Stimulated activated CD4-positive, alpha-beta T cell treated with anti-CD3 and anti-CD28 coated beads, Interleukin-4, amount 100 ng/mL, for 4 hours (primary cell): Measurements from ENCODE around the gene GABRR1.
"Not testable (repeated sequence)": the region's sequence is repeated elsewhere in the genome, so short reads cannot be mapped to it uniquely, and the experiment has no call there.

ENCODE experiments used
- DNase-seq, 2 experiments: peaks; one replicate each; pipeline ENCODE4 v3.0.0-alpha.2; 2020

Gene GABRR1

GRCh38 chr6:89217299-89217910 is at the start of gene GABRR1:
TSS of gene GABRR1 (minus strand) at chr6:89217358. CDS start at chr6:89217322, 36 bp downstream.
- DNase-seq = no peak

- DNase-seq = no peak
Measured at GRCh38 chr6:89264296-89264695, 47.1 kb upstream of the GABRR1 start.

GRCh38 chr6:89260832-89261231 is 43.7 kb upstream of the GABRR1 start:
- no peak for DNase-seq

DNA sequence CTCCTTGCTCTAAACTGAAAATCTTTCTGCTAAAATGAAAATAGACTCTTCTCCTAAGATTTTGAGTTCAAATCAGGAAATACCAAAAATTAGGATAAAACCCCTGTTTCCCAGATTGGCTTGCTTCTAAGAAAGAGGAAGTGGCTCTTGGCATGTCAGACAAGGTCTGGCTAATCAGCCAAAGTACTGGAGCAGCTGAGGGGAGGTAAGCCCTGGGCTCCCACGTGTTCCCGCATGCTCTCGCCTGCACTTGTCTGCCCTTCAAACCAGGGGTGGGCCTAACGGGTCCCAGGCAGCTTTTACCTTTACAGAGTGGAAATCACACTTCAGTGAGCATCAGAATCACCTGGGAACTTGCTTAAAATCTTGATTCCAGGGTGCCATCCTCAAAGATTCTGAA is 43.2 kb upstream of the GABRR1 start:
- no peak for DNase-seq

DNA sequence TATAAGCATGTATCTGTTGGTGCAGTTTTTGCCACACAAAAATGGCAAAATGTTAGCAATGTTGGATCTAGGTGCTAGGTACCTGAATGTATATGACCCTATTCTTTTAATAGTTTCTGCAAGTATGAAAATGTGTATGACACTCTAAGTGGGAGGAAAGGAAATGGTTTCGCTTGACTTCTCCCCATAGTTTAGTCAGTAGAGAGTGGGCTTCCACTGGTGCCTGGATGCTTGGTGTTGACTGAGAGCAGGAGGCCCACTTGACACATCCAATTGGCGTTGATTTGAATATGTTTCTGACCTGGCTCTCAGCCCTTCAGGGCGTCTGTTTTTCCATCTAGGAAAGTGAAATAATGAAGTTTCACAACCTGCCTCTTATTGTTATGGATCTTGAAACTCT is 41.8 kb upstream of the GABRR1 start:
- DNase-seq = no peak

DNA sequence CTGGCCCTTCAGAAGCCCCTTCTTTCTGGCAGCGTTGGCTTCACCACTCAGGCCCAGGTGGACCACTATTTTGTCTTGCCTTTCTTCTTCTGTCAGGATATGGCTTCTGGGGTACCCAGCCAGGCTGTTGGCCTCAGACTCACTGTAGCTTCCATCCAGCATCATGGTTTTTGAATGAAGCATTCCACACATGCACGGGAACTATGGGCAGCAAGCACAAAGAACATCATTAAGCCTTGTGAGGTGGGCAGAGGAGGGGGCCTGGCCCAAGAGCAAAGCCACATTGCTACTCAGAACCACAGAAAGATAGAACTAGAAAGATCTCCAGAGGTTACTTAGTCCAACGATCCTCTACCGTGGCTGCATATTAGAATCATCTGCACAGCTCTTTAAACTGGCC is 40.6 kb upstream of the GABRR1 start:
- DNase-seq = no peak

GRCh38 chr6:89257346-89257745 is 40.2 kb upstream of the GABRR1 start:
- DNase-seq = no peak

DNA sequence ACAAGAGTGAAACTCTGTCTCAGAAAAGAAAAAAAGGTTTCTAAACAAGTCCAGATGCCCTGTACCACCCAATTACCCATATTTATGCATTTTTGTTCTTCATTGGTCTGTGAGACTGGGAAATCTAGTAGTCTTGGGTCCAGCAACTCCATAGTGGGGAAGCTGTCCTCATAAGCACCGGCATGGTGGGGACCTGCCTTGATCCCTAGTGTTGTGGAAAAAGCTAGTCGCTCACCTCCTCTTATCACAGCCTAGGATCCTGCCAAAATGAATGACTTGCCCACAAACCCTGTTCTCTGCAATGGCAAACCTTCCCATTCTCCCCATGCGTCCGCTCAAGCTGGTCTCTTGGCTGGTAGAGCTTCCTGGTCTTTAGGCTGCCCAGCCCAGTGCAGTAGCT is 38.3 kb upstream of the GABRR1 start:
- no peak for DNase-seq

DNA sequence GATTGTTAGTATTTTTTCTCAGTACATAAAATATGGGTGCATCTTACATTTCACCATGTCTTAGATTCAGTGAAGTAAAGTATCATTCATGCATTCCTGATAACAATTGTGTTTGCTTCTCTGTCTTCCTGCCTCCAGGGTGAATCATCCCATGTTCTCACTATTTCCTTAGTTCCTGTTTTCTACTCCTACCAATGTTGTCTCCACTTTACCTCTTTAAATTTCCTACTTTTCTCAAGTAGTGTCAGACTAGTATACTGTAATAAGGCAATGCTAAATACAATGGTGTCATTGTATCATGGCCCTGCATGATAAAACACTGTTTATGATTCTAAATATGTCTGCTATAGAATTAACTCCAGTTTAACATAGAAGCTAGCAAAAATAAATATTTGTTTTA is 37.4 kb upstream of the GABRR1 start:
- no peak for DNase-seq

GRCh38 chr6:89252907-89253306 is 35.7 kb upstream of the GABRR1 start:
- no peak for DNase-seq

DNA sequence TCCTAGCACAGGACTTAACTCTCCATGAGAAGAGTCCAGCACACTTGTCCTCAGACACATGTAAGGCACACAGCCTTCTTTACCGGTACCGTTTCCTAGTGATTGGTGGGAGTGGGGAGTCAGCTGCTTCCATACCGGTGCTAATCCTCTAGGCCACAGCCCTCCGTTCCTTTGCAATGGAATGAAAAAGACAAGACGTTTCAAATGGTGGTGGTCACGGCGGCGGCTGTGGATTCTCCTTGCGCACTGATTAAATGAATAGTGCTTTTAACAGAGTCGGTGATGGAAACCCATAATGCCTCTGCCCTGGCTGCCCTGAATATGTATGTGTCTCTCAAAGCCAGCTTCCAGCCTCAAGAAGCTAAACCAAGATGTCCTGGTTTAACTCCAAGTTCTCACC is 34.8 kb upstream of the GABRR1 start:
- no peak for DNase-seq

- DNase-seq = no peak
Measured at GRCh38 chr6:89251170-89251569, 34.0 kb upstream of the GABRR1 start.

- no peak for DNase-seq
Measured at GRCh38 chr6:89250239-89250638, 33.1 kb upstream of the GABRR1 start.

DNA sequence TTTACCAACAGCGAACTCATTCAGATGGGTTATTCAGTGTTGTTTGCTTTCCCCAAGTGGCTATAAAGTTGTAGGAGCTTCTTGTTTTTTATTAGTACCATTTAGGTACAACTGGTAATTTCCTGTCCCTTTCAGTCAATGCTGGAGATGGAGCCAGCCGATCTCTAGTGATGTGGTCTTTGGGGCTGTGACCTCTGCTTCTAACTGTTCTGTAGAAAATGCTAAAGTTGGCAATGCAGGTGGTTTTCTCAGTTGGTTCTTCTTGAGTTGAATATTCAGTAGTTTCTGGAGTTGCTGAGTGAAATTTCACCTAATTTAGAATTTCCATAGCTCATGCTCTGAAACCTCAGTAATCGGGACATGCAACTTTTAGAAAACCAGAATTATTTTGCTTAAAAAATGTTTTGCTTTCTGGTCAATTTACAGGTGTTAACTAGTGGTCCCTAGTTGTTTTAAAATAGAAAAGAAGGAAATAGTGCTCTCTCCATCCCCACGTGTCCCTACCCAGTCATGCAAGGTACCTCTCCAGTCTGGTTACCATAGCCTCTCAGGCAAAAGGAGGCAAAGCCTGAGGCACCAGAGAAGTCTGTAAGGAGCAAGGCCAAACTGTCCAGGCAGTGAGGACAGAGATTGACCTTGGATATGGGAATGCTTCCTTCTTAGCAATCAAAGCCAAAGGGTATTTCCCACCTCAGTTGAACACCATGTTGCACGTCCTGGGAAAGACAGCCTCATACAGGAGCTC is 27.3 kb upstream of the GABRR1 start:
- no peak for DNase-seq

GRCh38 chr6:89243331-89243629 is 26.1 kb upstream of the GABRR1 start:
- DNase-seq = no peak

DNA sequence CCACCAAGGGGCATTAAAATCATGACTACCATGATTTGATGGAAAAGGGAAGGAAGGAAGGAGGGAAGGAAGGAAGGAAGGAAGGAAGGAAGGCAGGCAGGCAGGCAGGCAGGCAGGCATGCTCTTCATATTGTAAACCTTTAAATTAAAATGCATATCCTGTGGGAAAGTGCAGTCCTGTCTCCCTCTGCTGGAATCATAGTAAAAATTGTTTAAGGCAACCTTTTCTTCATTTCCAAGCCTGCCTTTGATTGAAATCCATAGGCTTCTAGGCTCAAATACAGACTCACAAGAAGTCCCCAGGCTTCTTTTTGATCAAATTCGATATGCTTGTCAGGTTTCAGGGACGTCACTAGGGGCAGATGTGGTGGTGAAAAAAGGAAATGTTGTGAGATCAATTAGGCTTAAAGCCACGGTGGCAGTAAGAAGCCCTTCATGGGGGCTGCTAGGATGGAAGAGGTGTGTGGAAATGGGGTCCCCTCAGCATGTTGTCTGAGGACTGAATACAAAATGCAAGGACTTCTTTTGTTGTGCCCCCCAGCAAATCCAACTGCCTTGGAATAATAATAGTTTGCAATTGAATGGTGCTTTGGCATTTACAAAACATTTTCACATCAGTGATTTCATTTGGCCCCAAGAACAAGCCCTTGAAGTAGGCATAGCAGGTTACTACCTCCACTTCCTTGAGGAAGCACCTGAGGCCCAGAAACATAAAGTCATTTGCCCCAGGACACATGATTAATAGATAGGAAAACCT is 25.6 kb upstream of the GABRR1 start:
- no peak for DNase-seq

- no peak for DNase-seq
Measured at GRCh38 chr6:89239338-89239737, 22.2 kb upstream of the GABRR1 start.

DNA sequence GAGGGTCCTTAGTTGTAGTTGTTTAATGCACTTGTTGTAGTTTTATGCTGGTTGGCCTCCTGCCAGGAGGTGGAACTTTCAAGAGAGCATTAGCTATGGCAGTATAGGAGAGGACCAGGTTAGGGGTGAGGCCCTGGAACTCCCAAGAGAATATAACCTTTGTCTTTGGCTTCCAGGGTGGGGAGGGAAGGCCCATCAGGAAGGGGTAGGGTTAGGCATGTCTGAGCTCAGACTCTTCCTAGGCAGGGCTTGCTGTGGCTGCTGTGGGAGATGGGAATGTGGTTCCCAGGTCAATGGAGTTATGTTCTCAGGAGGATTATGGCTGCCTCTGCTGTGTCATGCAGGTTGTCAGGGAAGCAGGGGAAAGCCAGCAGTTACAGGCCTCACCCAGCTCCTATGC is 20.0 kb upstream of the GABRR1 start:
- DNase-seq = no peak

- not testable (repeated sequence) for DNase-seq
Measured at GRCh38 chr6:89233605-89234004, 16.4 kb upstream of the GABRR1 start.

GRCh38 chr6:89222712-89223039 is 5.5 kb upstream of the GABRR1 start:
- DNase-seq = no peak

DNA sequence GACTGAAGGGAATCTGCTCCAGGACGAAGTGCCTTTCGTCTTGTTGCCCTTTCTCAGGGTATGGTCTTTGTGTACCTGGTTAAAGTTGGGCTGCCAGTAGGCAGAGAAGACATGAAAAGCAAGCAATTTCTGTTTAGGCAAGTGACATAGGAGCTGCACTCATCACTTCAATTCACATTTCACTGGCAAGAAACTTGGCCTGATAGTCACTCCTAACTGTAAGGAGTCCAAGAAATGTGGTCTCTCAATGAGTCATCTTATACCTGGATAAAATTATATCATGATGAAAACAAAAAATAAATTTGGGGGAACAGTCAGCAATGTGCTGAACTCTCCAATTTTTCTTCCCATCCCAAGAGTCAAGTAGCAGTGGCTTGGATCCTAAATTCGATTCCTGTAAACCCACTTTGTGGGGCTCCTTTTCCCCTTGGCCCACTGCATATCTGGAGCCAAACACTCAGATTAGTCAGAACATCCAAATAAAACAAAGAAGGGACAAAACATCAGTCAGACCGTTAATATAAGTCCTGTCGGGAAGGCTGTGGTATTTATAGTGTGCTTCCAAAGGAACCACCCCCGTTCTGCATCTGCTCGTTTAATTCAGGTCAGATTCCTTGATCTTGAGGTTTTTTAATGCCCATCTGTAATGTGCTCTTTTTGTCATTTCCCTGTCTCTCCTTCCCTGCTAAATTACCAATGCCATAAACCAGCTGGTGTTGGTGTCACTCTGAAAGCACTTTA is 5.0 kb upstream of the GABRR1 start:
- DNase-seq = no peak

DNA sequence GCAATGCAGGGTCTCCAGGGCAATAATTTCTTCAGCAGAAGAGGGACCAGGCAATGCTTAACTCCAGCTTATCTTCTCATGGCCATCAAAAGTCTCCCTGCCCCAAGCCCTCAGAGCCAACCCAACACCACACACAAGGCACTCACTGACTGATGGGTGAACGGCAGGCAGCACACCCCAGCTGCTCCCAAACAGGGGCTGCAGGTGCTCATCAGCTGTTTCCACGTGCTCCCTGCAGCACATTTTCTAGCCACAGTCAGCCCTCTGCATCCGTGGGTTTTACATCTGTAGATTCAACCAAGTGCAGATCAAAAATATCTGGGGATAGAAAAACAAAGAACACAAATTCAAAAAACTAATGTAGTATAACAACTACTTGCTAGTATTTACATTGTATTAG is 4.0 kb upstream of the GABRR1 start:
- no peak for DNase-seq

DNA sequence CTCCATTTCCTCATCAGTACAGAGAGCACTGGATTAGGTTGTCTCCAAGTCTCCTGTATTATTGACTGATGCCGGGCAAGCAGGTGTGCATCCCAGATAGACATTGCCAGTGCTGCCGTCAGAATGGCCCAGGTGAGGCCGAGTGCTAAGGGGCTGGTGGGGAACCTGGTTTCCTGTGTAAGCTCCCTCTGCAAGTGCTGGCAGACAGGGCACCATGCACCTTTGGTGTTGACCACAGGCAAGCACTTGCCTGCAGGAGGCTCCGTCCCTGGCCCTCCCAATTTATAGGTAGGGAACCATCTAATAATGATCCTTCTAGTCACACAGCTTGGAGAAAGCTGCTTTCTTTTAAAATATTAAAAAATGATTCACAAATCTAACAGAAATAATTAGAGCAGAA is 747 bp downstream of the GABRR1 start:
- DNase-seq = no peak

- DNase-seq = no peak
Measured at GRCh38 chr6:89215391-89215790, 1.8 kb downstream of the GABRR1 start.
